ENCODE data around the gene LPIN2. TPM values are rescaled to one million over a fixed set of nuclear protein-coding genes. Genes with fewer than 3 reads are reported as not detected.

LPIN2 gene
- total RNA-seq, 3 donors from 2014 or later (not counting 1 experiment from before 2014, with no cell fraction given), result 32.9 to 58.8 (median 57.1) TPM

GRCh38 chr18:2983296-2983695 is 29.6 kb downstream of the LPIN2 start:
- Histone ChIP-seq H3K36me3 (ENCODE audit: control insufficient read depth, insufficient read depth, low read length) (no peaks in the 10 kb centered on the region), H3K4me1 (ENCODE audit: control insufficient read depth, insufficient read depth, low read length) (peaks cover 34% of the 10 kb centered on the region), H3K4me3 (ENCODE audit: low read length) (no peak overlapping the region), H3K27ac (ENCODE audit: low read length) (peak overlapping the region; percentile 93), H3K9me3 (ENCODE audit: control insufficient read depth, insufficient read depth, low read length) (no peaks in the 10 kb centered on the region), H3K27me3 (ENCODE audit: control insufficient read depth, insufficient read depth, low read length) (no peaks in the 10 kb centered on the region)
- no peaks in the 10 kb centered on the region for H3K9me3 Mint-ChIP-seq
- H3K27ac Mint-ChIP-seq, result peak overlapping the region; percentile 95 to 98
- intact Hi-C loops (cut with micrococcal nuclease), result loop anchor here (5.0 kb wide), 1 partner anchor 264 kb away; the partner anchor contains the start of gene MYL12A
- no peak for ATAC-seq
- H3K4me1 Mint-ChIP-seq, result peaks cover 58 to 61% of the 10 kb centered on the region in 2 donors
- no peak for TF ChIP-seq CTCF (IDR thresholded peaks at IDR 0.05)
- DNase-seq, result no peak
- no peaks in the 10 kb centered on the region for H3K27me3 Mint-ChIP-seq (ENCODE audit: low read depth in 2 of 2)
- no peaks in the 10 kb centered on the region for H3K36me3 Mint-ChIP-seq
- WGBS (ENCODE audit: insufficient coverage), result 100% methylated on average over 1 of the region's 2 CpGs
- peak overlapping the region; percentile 91 for H3K4me3 Mint-ChIP-seq

- H3K4me1 ChIP-seq (ENCODE audit: control insufficient read depth, insufficient read depth, low read length), result peaks cover 41% of the 10 kb centered on the region
- H3K4me3 ChIP-seq (ENCODE audit: low read length), result peak overlapping the region; percentile 29
- peak overlapping the region; percentile 95 to 98 for H3K27ac Mint-ChIP-seq
- intact Hi-C loops (cut with micrococcal nuclease), result loop anchor here (5.0 kb wide), 1 partner anchor 265 kb away; the partner anchor contains the start of gene MYL12A
- peak overlapping the region; percentile 91 for H3K4me3 Mint-ChIP-seq
- H3K27me3 Mint-ChIP-seq (ENCODE audit: low read depth in 2 of 2), result no peaks in the 10 kb centered on the region
- TF ChIP-seq CTCF (IDR thresholded peaks at IDR 0.05), result peak; percentile 20
- no peaks in the 10 kb centered on the region for H3K36me3 Mint-ChIP-seq
- no peaks in the 10 kb centered on the region for H3K27me3 ChIP-seq (ENCODE audit: control insufficient read depth, insufficient read depth, low read length)
- peaks cover 65 to 67% of the 10 kb centered on the region in 2 donors for H3K4me1 Mint-ChIP-seq
- H3K9me3 ChIP-seq (ENCODE audit: control insufficient read depth, insufficient read depth, low read length), result no peaks in the 10 kb centered on the region
- H3K27ac ChIP-seq (ENCODE audit: low read length), result peak overlapping the region; percentile 93
- ATAC-seq (peak; percentile 6 to 28 (median 24)), DNase-seq (peak in 1 of 2 donors; percentile 57)
- H3K36me3 ChIP-seq (ENCODE audit: control insufficient read depth, insufficient read depth, low read length), result no peaks in the 10 kb centered on the region
- 27% methylated on average over 2 of the region's 2 CpGs for WGBS (ENCODE audit: insufficient coverage)
- no peaks in the 10 kb centered on the region for H3K9me3 Mint-ChIP-seq
These were observed 30.3 kb downstream of the LPIN2 start for GRCh38 chr18:2982452-2983269.

- no peaks in the 10 kb centered on the region for H3K27me3 Mint-ChIP-seq (ENCODE audit: low read depth in 2 of 2)
- H3K27ac Mint-ChIP-seq, result peak overlapping the region; percentile 95 to 98
- peak overlapping the region; percentile 91 for H3K4me3 Mint-ChIP-seq
- DNase-seq (peak in 1 of 2 donors; percentile 6), ATAC-seq (no peak)
- WGBS (ENCODE audit: insufficient coverage), result 45% methylated on average over 1 of the region's 1 CpG
- no peak for TF ChIP-seq CTCF (IDR thresholded peaks at IDR 0.05)
- H3K4me3 ChIP-seq (ENCODE audit: low read length), result peak overlapping the region; percentile 29
- H3K9me3 Mint-ChIP-seq, result no peaks in the 10 kb centered on the region
- intact Hi-C loops (cut with micrococcal nuclease), result loop anchor here (5.0 kb wide), 1 partner anchor 265 kb away; the partner anchor contains the start of gene MYL12A
- peaks cover 70 to 73% of the 10 kb centered on the region in 2 donors for H3K4me1 Mint-ChIP-seq
- no peaks in the 10 kb centered on the region for H3K36me3 ChIP-seq (ENCODE audit: control insufficient read depth, insufficient read depth, low read length)
- peak overlapping the region; percentile 93 for H3K27ac ChIP-seq (ENCODE audit: low read length)
- no peaks in the 10 kb centered on the region for H3K36me3 Mint-ChIP-seq
- peaks cover 42% of the 10 kb centered on the region for H3K4me1 ChIP-seq (ENCODE audit: control insufficient read depth, insufficient read depth, low read length)
- H3K9me3 ChIP-seq (ENCODE audit: control insufficient read depth, insufficient read depth, low read length), result no peaks in the 10 kb centered on the region
- H3K27me3 ChIP-seq (ENCODE audit: control insufficient read depth, insufficient read depth, low read length), result no peaks in the 10 kb centered on the region
These were observed 30.9 kb downstream of the LPIN2 start for GRCh38 chr18:2982022-2982421.

All from natural killer cell (primary cell).